Ectodermal cell (in vitro differentiated cells): ENCODE measurements around the gene KRT33B. TPM values are rescaled to one million over a fixed set of nuclear protein-coding genes. Genes with fewer than 3 reads are reported as not detected.

Experiments
- H3K27ac ChIP-seq: 2 replicates; pipeline ENCODE4 v1.7.0; 2013; ENCODE audit warnings: mild to moderate bottlenecking, low read depth, low read length; ENCODE audit not compliant: insufficient read depth, poor library complexity, severe bottlenecking
- H3K27me3 ChIP-seq: 2 replicates; pipeline ENCODE4 v1.7.0; 2013; ENCODE audit warnings: mild to moderate bottlenecking, low read length; ENCODE audit not compliant: insufficient read depth, control insufficient read depth, poor library complexity, severe bottlenecking
- H3K36me3 ChIP-seq: one replicate; pipeline ENCODE4 v1.7.0; 2013; ENCODE audit warnings: low read length; ENCODE audit not compliant: control insufficient read depth, insufficient read depth
- H3K4me1 ChIP-seq: one replicate; pipeline ENCODE4 v1.7.0; 2013; ENCODE audit warnings: low read length; ENCODE audit not compliant: control insufficient read depth, insufficient read depth
- H3K4me3 ChIP-seq: 2 replicates; pipeline ENCODE4 v1.7.0; 2013; ENCODE audit warnings: low read depth, low read length, control low read depth; ENCODE audit not compliant: insufficient read depth
- H3K9me3 ChIP-seq: 2 replicates; pipeline ENCODE4 v1.7.0; 2013; ENCODE audit warnings: mild to moderate bottlenecking, low read length, moderate library complexity; ENCODE audit not compliant: control insufficient read depth
- WGBS, 2 experiments: methylation state at CpG; one replicate each; pipeline ENCODE4 v1.1.7; 2013; ENCODE audit warnings: missing lambda C conversion rate in 2 of 2; 5-methylcytosine and 5-hydroxymethylcytosine counted together
- polyA plus RNA-seq, 4 experiments: library from polyadenylated mRNA; stranded (reverse); fragments of 50-300 nt; gene quantifications; one replicate each; pipeline ENCODE4 v1.2.3, GENCODE V29; 2013

The KRT33B gene
- not detected for polyA plus RNA-seq (2013, experiment 1 of 4)
- polyA plus RNA-seq (2013, experiment 2 of 4), result not detected
- not detected for polyA plus RNA-seq (2013, experiment 3 of 4)
- not detected for polyA plus RNA-seq (2013, experiment 4 of 4)

- Histone ChIP-seq H3K9me3 (no peaks in the 10 kb centered on the region), H3K4me3 (no peak within 1 kb of the TSS), H3K4me1 (no peaks in the 10 kb centered on the region), H3K27me3 (no peaks in the 10 kb centered on the region), H3K36me3 (no peaks in the 10 kb centered on the region), H3K27ac (no peak within 1 kb of the TSS)
- whole genome bisulfite sequencing, 2 experiments, result 82 to 96% methylated on average over 1 of the region's 1 CpG
Observed at GRCh38 chr17:41369713-41370112, at the start of gene KRT33B. TSS of gene KRT33B (minus strand) at chr17:41369813. CDS start at chr17:41369750, 63 bp downstream.

GRCh38 chr17:41418116-41418860 lies 48.7 kb upstream of the KRT33B start:
- 92% methylated on average over 7 of the region's 7 CpGs for WGBS, 2 experiments
- H3K27ac ChIP-seq, result no peak overlapping the region
- no peaks in the 10 kb centered on the region for H3K9me3 ChIP-seq
- H3K36me3 ChIP-seq, result no peaks in the 10 kb centered on the region
- no peak overlapping the region for H3K4me3 ChIP-seq
- no peaks in the 10 kb centered on the region for H3K27me3 ChIP-seq
- no peaks in the 10 kb centered on the region for H3K4me1 ChIP-seq

- no peaks in the 10 kb centered on the region for H3K36me3 ChIP-seq
- no peaks in the 10 kb centered on the region for H3K4me1 ChIP-seq
- H3K4me3 ChIP-seq, result no peak overlapping the region
- H3K27me3 ChIP-seq, result no peaks in the 10 kb centered on the region
- no peak overlapping the region for H3K27ac ChIP-seq
- 56 to 70% methylated on average over 3 to 4 of the region's 4 CpGs for WGBS, 2 experiments
- H3K9me3 ChIP-seq, result no peaks in the 10 kb centered on the region
Observed at GRCh38 chr17:41417576-41418015, 48.0 kb upstream of the KRT33B start.

GRCh38 chr17:41417127-41417526 lies 47.5 kb upstream of the KRT33B start:
- H3K27ac ChIP-seq, result no peak overlapping the region
- H3K36me3 ChIP-seq, result no peaks in the 10 kb centered on the region
- WGBS, 2 experiments, result 93 to 96% methylated on average over 5 to 6 of the region's 6 CpGs
- H3K4me1 ChIP-seq, result no peaks in the 10 kb centered on the region
- no peaks in the 10 kb centered on the region for H3K9me3 ChIP-seq
- H3K4me3 ChIP-seq, result no peak overlapping the region
- H3K27me3 ChIP-seq, result no peaks in the 10 kb centered on the region

GRCh38 chr17:41416479-41416878 lies 46.9 kb upstream of the KRT33B start:
- Histone ChIP-seq H3K4me1 (no peaks in the 10 kb centered on the region), H3K4me3 (no peak overlapping the region), H3K27me3 (no peaks in the 10 kb centered on the region), H3K9me3 (no peaks in the 10 kb centered on the region), H3K27ac (no peak overlapping the region), H3K36me3 (no peaks in the 10 kb centered on the region)
- 95 to 97% methylated on average over 5 of the region's 5 CpGs for WGBS, 2 experiments

GRCh38 chr17:41415833-41416335 lies 46.3 kb upstream of the KRT33B start:
- WGBS, 2 experiments, result 87 to 93% methylated on average over 3 of the region's 3 CpGs
- no peaks in the 10 kb centered on the region for H3K36me3 ChIP-seq
- H3K27me3 ChIP-seq, result no peaks in the 10 kb centered on the region
- H3K9me3 ChIP-seq, result no peaks in the 10 kb centered on the region
- no peaks in the 10 kb centered on the region for H3K4me1 ChIP-seq
- no peak overlapping the region for H3K27ac ChIP-seq
- H3K4me3 ChIP-seq, result no peak overlapping the region

- Histone ChIP-seq H3K27ac (no peak overlapping the region), H3K27me3 (no peaks in the 10 kb centered on the region), H3K9me3 (no peaks in the 10 kb centered on the region), H3K36me3 (no peaks in the 10 kb centered on the region), H3K4me1 (no peaks in the 10 kb centered on the region), H3K4me3 (no peak overlapping the region)
- 94 to 96% methylated on average over 4 of the region's 4 CpGs for WGBS, 2 experiments
Observed at GRCh38 chr17:41415411-41415810, 45.8 kb upstream of the KRT33B start.

GRCh38 chr17:41413982-41414381 lies 44.4 kb upstream of the KRT33B start:
- H3K27ac ChIP-seq, result no peak overlapping the region

GRCh38 chr17:41413353-41413957 lies 43.8 kb upstream of the KRT33B start:
- no peaks in the 10 kb centered on the region for H3K9me3 ChIP-seq
- 56 to 57% methylated on average over 5 of the region's 5 CpGs for WGBS, 2 experiments
- H3K27ac ChIP-seq, result no peak overlapping the region
- no peaks in the 10 kb centered on the region for H3K4me1 ChIP-seq
- H3K36me3 ChIP-seq, result no peaks in the 10 kb centered on the region
- no peaks in the 10 kb centered on the region for H3K27me3 ChIP-seq
- no peak overlapping the region for H3K4me3 ChIP-seq

More at GRCh38 chr17:41413982-41414381, 44.4 kb upstream of the KRT33B start:
- Histone ChIP-seq H3K36me3 (no peaks in the 10 kb centered on the region), H3K4me1 (no peaks in the 10 kb centered on the region), H3K9me3 (no peaks in the 10 kb centered on the region), H3K4me3 (no peak overlapping the region), H3K27me3 (no peaks in the 10 kb centered on the region)
- 94% methylated on average over 2 of the region's 2 CpGs for WGBS, 2 experiments

- Histone ChIP-seq H3K9me3 (no peaks in the 10 kb centered on the region), H3K36me3 (no peaks in the 10 kb centered on the region), H3K27me3 (no peaks in the 10 kb centered on the region), H3K27ac (no peak overlapping the region), H3K4me3 (no peak overlapping the region), H3K4me1 (no peaks in the 10 kb centered on the region)
- WGBS, 2 experiments, result 95 to 96% methylated on average over 20 of the region's 20 CpGs
Observed at GRCh38 chr17:41411072-41411840, 41.6 kb upstream of the KRT33B start.
